Neutrophil (primary cell): Measurements from ENCODE around the gene MAN2B1.
"Not testable (repeated sequence)": the region's sequence is repeated elsewhere in the genome, so short reads cannot be mapped to it uniquely, and the experiment has no call there.

ENCODE experiments used
- H3K27ac ChIP-seq: fragments of 200-600 bp; sonication (generic); 2 replicates; pipeline ENCODE4 v1.5.1; 2016; ENCODE audit warnings: mild to moderate bottlenecking, moderate library complexity
- H3K27me3 ChIP-seq: fragments of 200-600 bp; sonication (generic); 2 replicates; pipeline ENCODE4 v1.6.0; 2016; ENCODE audit warnings: mild to moderate bottlenecking
- H3K36me3 ChIP-seq: fragments of 200-600 bp; sonication (generic); 2 replicates; pipeline ENCODE4 v1.5.1; 2017
- H3K4me1 ChIP-seq, 2 experiments: fragments of 200-600 bp in 1 of 2; sonication (generic) in 1 of 2; 1 replicate in 1 of 2; 2 replicates in 1 of 2; pipeline versions ENCODE4 v1.5.1 to v1.6.1; 2013 to 2016; ENCODE audit warnings: low read depth in 1 of 2, low read length in 1 of 2, mild to moderate bottlenecking in 1 of 2, moderate library complexity in 1 of 2; ENCODE audit not compliant: control insufficient read depth in 1 of 2, insufficient read depth in 1 of 2
- H3K4me3 ChIP-seq, 2 experiments: fragments of 200-600 bp in 1 of 2; sonication (generic) in 1 of 2; 1 replicate in 1 of 2; 2 replicates in 1 of 2; pipeline ENCODE4 v1.5.1; 2013 to 2016; ENCODE audit warnings: low read depth in 1 of 2, low read length in 1 of 2, mild to moderate bottlenecking in 1 of 2, moderate library complexity in 1 of 2
- H3K9me3 ChIP-seq: fragments of 200-600 bp; sonication (generic); 2 replicates; pipeline ENCODE4 v1.5.1; 2016
- CTCF ChIP-seq: fragments of 200-600 bp; sonication (generic); IDR thresholded peaks from 2 replicates; pipeline ENCODE4 v1.5.1; 2016; ENCODE audit warnings: antibody characterized with exemption

Gene MAN2B1

DNA sequence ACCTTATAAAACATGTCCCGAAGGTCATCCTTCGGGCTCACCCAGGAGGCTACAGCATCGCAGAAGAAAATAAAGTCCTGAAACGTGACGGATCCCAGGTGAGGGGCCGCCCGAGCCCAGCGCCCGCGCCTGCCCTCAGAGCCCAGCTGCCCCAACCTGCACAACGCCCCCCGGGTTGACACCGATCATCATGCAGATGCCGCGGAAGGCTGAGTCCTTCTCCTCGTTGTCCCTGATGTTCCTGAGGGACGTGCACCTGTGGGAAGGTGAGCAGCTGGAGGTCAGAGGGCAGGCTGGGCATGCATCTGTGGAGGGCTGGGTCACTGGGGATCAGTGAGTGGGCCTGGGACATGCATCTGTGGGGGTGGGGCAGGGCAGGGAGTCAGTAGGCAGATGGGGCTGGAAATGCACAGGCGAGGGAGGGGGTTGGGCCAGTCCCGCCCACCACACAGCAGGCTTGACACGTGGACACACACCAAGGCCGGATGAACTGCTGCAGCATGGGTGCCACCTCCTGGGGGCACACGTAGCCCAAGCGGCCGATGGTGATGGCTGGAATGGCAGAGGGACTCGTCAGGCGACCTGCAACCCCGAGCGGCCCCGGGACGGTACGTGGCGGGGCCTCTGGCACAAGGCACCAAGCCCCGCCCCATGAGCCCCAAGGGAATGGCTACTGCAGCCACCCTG is 35.2 kb upstream of the MAN2B1 start:
- peaks cover 6 to 7% of the 10 kb centered on the region in 2 experiments for H3K4me1 ChIP-seq
- no peaks in the 10 kb centered on the region for H3K27me3 ChIP-seq
- no peak for TF ChIP-seq CTCF
- no peak overlapping the region for H3K27ac ChIP-seq
- no peak overlapping the region for H3K4me3 ChIP-seq
- no peaks in the 10 kb centered on the region for H3K9me3 ChIP-seq
- H3K36me3 ChIP-seq, result peaks cover 69% of the 10 kb centered on the region

- Histone ChIP-seq H3K4me1 (peaks cover 13 to 16% of the 10 kb centered on the region in 2 experiments), H3K36me3 (peaks cover 33% of the 10 kb centered on the region), H3K9me3 (no peaks in the 10 kb centered on the region), H3K4me3 (no peak overlapping the region), H3K27me3 (no peaks in the 10 kb centered on the region), H3K27ac (peak overlapping the region; percentile 25)
- no peak for TF ChIP-seq CTCF
Measured at GRCh38 chr19:12698138-12698537, 31.6 kb upstream of the MAN2B1 start.

- not testable (repeated sequence) for H3K9me3 ChIP-seq, H3K27me3 ChIP-seq
- Histone ChIP-seq H3K36me3 (peaks cover 26% of the 10 kb centered on the region), H3K27ac (peak overlapping the region; percentile 89), H3K4me3 (peak overlapping the region; percentile 82 to 92), H3K4me1 (peaks cover 13 to 16% of the 10 kb centered on the region in 2 experiments)
Measured at GRCh38 chr19:12697425-12697824, 30.9 kb upstream of the MAN2B1 start.

- Histone ChIP-seq H3K9me3 (no peaks in the 10 kb centered on the region), H3K36me3 (peaks cover 18% of the 10 kb centered on the region)
- no peak for TF ChIP-seq CTCF
Measured at GRCh38 chr19:12696366-12697335, 30.1 kb upstream of the MAN2B1 start, which contains the start of gene FBXW9. Gene FBXW9, minus strand, starts transcription at chr19:12696631. Its CDS starts 50 bp downstream, at chr19:12696581.

GRCh38 chr19:12695997-12696365 is 29.4 kb upstream of the MAN2B1 start:
- Histone ChIP-seq H3K27ac (peak overlapping the region; percentile 89), H3K4me3 (peak overlapping the region; percentile 82 to 92), H3K9me3 (no peaks in the 10 kb centered on the region), H3K4me1 (peaks cover 13 to 16% of the 10 kb centered on the region in 2 experiments), H3K27me3 (no peaks in the 10 kb centered on the region), H3K36me3 (peaks cover 11% of the 10 kb centered on the region)
- TF ChIP-seq CTCF, result no peak

More at GRCh38 chr19:12696366-12697335, 30.1 kb upstream of the MAN2B1 start, which contains the start of gene FBXW9:
- peak within 1 kb of the TSS; percentile 82 to 92 for H3K4me3 ChIP-seq
- H3K4me1 ChIP-seq, result peaks cover 13 to 16% of the 10 kb centered on the region in 2 experiments
- peak within 1 kb of the TSS; percentile 89 for H3K27ac ChIP-seq
- no peaks in the 10 kb centered on the region for H3K27me3 ChIP-seq
